Nephron (organoid): Measurements from ENCODE around the gene KIF7.

Source experiments
- H3K27ac Mint-ChIP-seq, 3 experiments: 2 replicates each; pipeline ENCODE4 v1.8.0; 2020; ENCODE audit warnings: mixed read lengths in 3 of 3, mild to moderate bottlenecking in 2 of 3, moderate library complexity in 1 of 3
- H3K27me3 Mint-ChIP-seq: 2 replicates; pipeline ENCODE4 v1.8.0; 2021; ENCODE audit warnings: low read depth, mild to moderate bottlenecking, moderate library complexity, mixed read lengths
- H3K36me3 Mint-ChIP-seq: 2 replicates; pipeline ENCODE4 v1.8.0; 2020; ENCODE audit warnings: low read depth, mixed read lengths
- H3K4me1 Mint-ChIP-seq: 2 replicates; pipeline ENCODE4 v1.8.0; 2020; ENCODE audit warnings: mixed read lengths
- H3K4me3 Mint-ChIP-seq, 3 experiments: 2 replicates each; pipeline ENCODE4 v1.8.0; 2020; ENCODE audit warnings: mild to moderate bottlenecking in 3 of 3, mixed read lengths in 3 of 3, moderate library complexity in 2 of 3
- H3K9me3 Mint-ChIP-seq: 2 replicates; pipeline ENCODE4 v1.8.0; 2020; ENCODE audit warnings: mixed read lengths
- CTCF ChIP-seq, 3 experiments: fragments of 200-600 bp; sonication (generic); IDR thresholded peaks; one replicate each; pipeline ENCODE4 v1.5.0; 2021; ENCODE audit warnings: antibody characterized with exemption in 3 of 3; ENCODE audit not compliant: unreplicated experiment in 3 of 3

Gene KIF7

DNA sequence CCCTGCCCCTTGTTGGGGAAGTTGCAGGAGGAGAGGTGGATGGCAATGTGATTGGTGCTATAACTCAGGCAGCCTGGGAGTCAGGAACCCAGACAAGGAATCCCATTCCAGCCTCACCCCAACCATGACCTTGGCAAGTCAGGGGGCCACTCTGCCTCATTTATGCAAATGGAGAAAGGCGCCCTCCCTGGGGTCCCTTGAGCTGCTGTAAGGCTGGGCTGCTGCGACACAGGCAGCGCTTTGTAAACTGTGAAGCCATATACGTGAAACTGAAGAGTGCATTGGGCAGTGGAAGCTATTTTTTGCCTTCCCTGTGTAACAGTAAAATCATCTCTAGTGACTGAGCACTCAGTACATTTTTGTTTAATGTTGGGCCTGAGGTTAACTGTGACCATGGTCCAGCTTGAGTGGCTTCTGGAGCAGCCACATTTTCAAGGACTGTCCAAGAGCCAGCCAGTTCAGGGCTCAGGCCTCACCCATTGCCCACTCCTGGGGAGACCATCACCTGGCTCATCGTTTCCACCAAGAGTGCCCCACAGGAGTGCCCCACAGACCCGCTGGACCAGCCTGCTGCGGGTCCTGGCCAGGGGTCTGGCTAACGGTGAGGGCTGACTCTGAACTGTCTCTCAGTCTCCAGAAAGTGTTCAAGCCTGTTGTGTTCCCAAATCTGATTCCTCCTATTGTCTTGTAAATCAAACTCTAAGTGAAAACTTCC, 27.9 kb downstream of the KIF7 start:
- no peak overlapping the region for H3K4me3 Mint-ChIP-seq
- no peak for TF ChIP-seq CTCF (IDR thresholded peaks at IDR 0.05; ENCODE audit: unreplicated experiment in 3 of 3)
- no peaks in the 10 kb centered on the region for H3K9me3 Mint-ChIP-seq
- no peaks in the 10 kb centered on the region for H3K27me3 Mint-ChIP-seq
- no peak overlapping the region for H3K27ac Mint-ChIP-seq
- H3K36me3 Mint-ChIP-seq = peaks cover 82% of the 10 kb centered on the region
- H3K4me1 Mint-ChIP-seq = no peaks in the 10 kb centered on the region

DNA sequence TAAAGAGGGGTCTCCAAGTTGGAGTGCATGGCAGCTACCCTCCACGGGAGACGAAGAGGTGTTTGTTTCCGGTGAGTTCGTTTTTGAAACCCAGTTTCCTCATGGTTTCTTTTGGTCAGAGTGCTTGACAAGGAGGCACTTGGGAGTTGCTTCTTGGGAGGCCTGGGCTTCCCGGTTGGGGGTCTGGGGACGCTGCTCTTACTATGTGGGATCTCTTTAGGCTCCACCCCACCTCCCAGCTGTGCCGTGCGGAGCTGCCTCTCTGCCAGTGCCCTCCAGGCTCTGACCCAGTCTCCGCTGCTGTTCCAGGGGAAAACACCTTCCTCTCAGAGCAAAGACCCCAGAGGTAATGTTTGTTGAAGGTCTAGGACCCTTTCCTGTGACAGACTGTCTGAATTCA, 29.6 kb downstream of the KIF7 start:
- Mint-ChIP-seq H3K4me3 (no peak overlapping the region), H3K27me3 (no peaks in the 10 kb centered on the region), H3K4me1 (no peaks in the 10 kb centered on the region), H3K9me3 (no peaks in the 10 kb centered on the region), H3K36me3 (peaks cover 79% of the 10 kb centered on the region), H3K27ac (no peak overlapping the region)
- no peak for TF ChIP-seq CTCF (IDR thresholded peaks at IDR 0.05; ENCODE audit: unreplicated experiment in 3 of 3)

DNA sequence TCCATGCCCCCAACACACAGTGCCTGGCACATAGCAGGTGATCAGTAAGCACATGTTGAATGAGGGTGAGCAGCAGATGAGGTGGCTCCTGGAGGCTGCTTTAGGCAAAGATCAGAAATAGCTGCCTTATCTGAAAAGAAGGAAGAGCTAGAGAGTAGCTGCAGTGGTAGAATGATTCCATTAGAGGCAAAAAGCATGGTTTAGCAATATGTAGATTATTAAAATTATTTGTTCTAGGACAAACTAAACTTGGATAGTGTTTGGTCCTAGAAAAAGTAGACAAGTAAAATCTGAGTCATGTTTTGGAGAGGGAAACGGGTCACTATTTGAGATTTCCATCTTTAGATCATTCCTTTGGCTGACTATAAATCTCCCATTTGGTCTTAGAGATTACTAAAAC, 32.1 kb downstream of the KIF7 start:
- no peak overlapping the region for H3K27ac Mint-ChIP-seq
- no peaks in the 10 kb centered on the region for H3K27me3 Mint-ChIP-seq
- TF ChIP-seq CTCF (IDR thresholded peaks at IDR 0.05; ENCODE audit: unreplicated experiment in 3 of 3) = no peak
- H3K36me3 Mint-ChIP-seq = peaks cover 73% of the 10 kb centered on the region
- H3K9me3 Mint-ChIP-seq = no peaks in the 10 kb centered on the region
- H3K4me1 Mint-ChIP-seq = no peaks in the 10 kb centered on the region
- H3K4me3 Mint-ChIP-seq = no peak overlapping the region

DNA sequence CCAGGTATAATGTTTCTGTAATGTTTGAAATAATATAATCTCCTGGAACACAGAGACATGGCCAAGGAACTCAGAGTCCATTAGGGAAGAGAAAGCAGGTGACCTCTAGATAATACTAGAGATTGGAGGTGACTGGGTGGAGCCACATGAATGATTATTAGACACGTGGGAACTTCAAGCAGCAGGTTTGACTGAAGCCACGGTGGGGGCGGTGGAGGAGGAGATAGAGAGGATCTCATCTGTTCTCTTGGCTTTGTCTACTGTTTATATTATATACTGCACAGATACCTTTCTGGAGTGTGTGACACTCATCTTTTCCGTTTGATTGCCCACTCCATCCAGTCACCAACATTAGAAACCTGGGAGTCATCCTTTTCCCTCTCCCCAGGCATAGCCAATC, 33.7 kb downstream of the KIF7 start:
- Mint-ChIP-seq H3K4me1 (no peaks in the 10 kb centered on the region), H3K36me3 (peaks cover 67% of the 10 kb centered on the region), H3K27ac (no peak overlapping the region), H3K9me3 (no peaks in the 10 kb centered on the region), H3K4me3 (no peak overlapping the region), H3K27me3 (no peaks in the 10 kb centered on the region)
- no peak for TF ChIP-seq CTCF (IDR thresholded peaks at IDR 0.05; ENCODE audit: unreplicated experiment in 3 of 3)

GRCh38 chr15:89616228-89616627, 39.0 kb downstream of the KIF7 start:
- Mint-ChIP-seq H3K9me3 (peaks cover 26% of the 10 kb centered on the region), H3K27me3 (no peaks in the 10 kb centered on the region)
- TF ChIP-seq CTCF (IDR thresholded peaks at IDR 0.05; ENCODE audit: unreplicated experiment in 3 of 3) = no peak

DNA sequence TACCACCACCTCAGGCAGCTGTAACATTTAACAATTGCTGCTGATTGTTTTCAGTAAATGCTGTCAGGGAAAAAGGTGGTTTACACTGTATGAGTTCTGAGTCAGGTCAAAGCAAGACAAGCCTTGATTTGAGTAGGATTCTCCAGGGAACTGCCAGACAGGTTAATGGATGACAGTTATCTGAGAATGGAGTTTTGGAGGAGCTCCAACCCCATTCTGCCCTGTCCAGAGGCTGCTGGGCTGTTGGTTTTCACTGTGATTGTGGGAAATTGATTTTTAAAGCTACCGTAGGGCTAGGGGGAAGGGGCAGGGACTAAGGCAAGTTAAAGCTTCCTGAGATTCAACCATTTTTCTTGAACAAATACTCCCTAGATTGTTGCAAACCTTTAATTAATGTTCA, 40.1 kb downstream of the KIF7 start:
- no peak overlapping the region for H3K27ac Mint-ChIP-seq
- no peak overlapping the region for H3K4me3 Mint-ChIP-seq
- peaks cover 81% of the 10 kb centered on the region for H3K36me3 Mint-ChIP-seq
- no peaks in the 10 kb centered on the region for H3K4me1 Mint-ChIP-seq
- H3K9me3 Mint-ChIP-seq = peaks cover 33% of the 10 kb centered on the region
- no peaks in the 10 kb centered on the region for H3K27me3 Mint-ChIP-seq
- no peak for TF ChIP-seq CTCF (IDR thresholded peaks at IDR 0.05; ENCODE audit: unreplicated experiment in 3 of 3)

More at GRCh38 chr15:89616228-89616627, 39.0 kb downstream of the KIF7 start:
- H3K27ac Mint-ChIP-seq = no peak overlapping the region
- peaks cover 75% of the 10 kb centered on the region for H3K36me3 Mint-ChIP-seq
- H3K4me1 Mint-ChIP-seq = no peaks in the 10 kb centered on the region
- H3K4me3 Mint-ChIP-seq = no peak overlapping the region
